Caco-2 (cell line): ENCODE data around the gene NEDD8. TPM values are rescaled to one million over a fixed set of nuclear protein-coding genes. Genes with fewer than 3 reads are reported as not detected.

Source experiments
- BruUV-seq: library from RNA; stranded (reverse); fragments of 400-500 nt; replicated peaks from 2 replicates; lab custom pipeline; 2021; lab: Mats Ljungman, UMichigan
- CTCF ChIA-PET: fragments of 300-600 bp; sonication (Branson Sonifier 250); formaldehyde crosslinking; loops from one replicate; lab custom pipeline; 2022; ENCODE audit warnings: antibody characterized with exemption; lab: Charles Lee
- POLR2A ChIA-PET: fragments of 300-600 bp; sonication (Branson Sonifier 250); formaldehyde crosslinking; loops from one replicate; lab custom pipeline; 2022; ENCODE audit warnings: antibody characterized with exemption; lab: Charles Lee
- DNase-seq, 2 experiments: peaks; one replicate each; pipeline versions ENCODE4 v3.0.0 to v3.0.0-alpha.2; 2020 to 2022
- H3K27me3 ChIP-seq: replicated peaks from 2 replicates; pipeline ENCODE4 v1.6.0; 2011; ENCODE audit warnings: low read length; ENCODE audit not compliant: control insufficient read depth, insufficient read depth
- H3K36me3 ChIP-seq: 2 replicates; pipeline ENCODE4 v1.5.1; 2011; ENCODE audit warnings: low read length; ENCODE audit not compliant: control insufficient read depth, insufficient read depth
- H3K4me1 ChIP-seq: fragments of 250-450 bp; sonication (Bioruptor Pico); 2 replicates; pipeline ENCODE4 v1.5.1; 2020; ENCODE audit warnings: mild to moderate bottlenecking
- H3K4me3 ChIP-seq: 2 replicates; pipeline ENCODE4 v1.5.1; 2011; ENCODE audit warnings: low read depth, mild to moderate bottlenecking, control low read depth, low read length
- H3K9me3 ChIP-seq: fragments of 250-450 bp; sonication (Bioruptor Pico); 2 replicates; pipeline ENCODE4 v1.5.1; 2020; ENCODE audit warnings: mild to moderate bottlenecking, moderate library complexity
- H3K27ac Mint-ChIP-seq: one replicate; pipeline ENCODE4 v1.8.0; 2022; ENCODE audit warnings: mixed read lengths; ENCODE audit not compliant: unreplicated experiment
- H3K27me3 Mint-ChIP-seq: one replicate; pipeline ENCODE4 v1.8.0; 2022; ENCODE audit warnings: mixed read lengths; ENCODE audit not compliant: insufficient read depth, unreplicated experiment
- H3K36me3 Mint-ChIP-seq: one replicate; pipeline ENCODE4 v1.8.0; 2022; ENCODE audit warnings: mild to moderate bottlenecking, mixed read lengths; ENCODE audit not compliant: insufficient read depth, unreplicated experiment
- H3K4me1 Mint-ChIP-seq: one replicate; pipeline ENCODE4 v1.8.0; 2022; ENCODE audit warnings: low read depth, mixed read lengths; ENCODE audit not compliant: unreplicated experiment
- H3K4me3 Mint-ChIP-seq: one replicate; pipeline ENCODE4 v1.8.0; 2022; ENCODE audit warnings: mild to moderate bottlenecking, moderate library complexity, mixed read lengths; ENCODE audit not compliant: unreplicated experiment
- H3K9me3 Mint-ChIP-seq: one replicate; pipeline ENCODE4 v1.8.0; 2022; ENCODE audit warnings: mixed read lengths; ENCODE audit not compliant: unreplicated experiment
- intact Hi-C: fragments of 100-400 bp; cut with micrococcal nuclease; formaldehyde crosslinking; loops from one replicate; pipeline ENCODE4 v1.10.0; 2022; ENCODE audit not compliant: unreplicated experiment
- total RNA-seq: library from RNA; stranded (reverse); gene quantifications from 2 replicates; pipeline ENCODE4 v1.2.3, GENCODE V29; 2022
- TF ChIP-seq, protein P1 (sequence below), 2 experiments: fragments of 200-600 bp in 1 of 2; IDR thresholded peaks; 1 replicate in 1 of 2; 2 replicates in 1 of 2; pipeline versions ENCODE4 v1.5.1 to v1.8.0; 2011 to 2022; ENCODE audit warnings: antibody characterized with exemption in 1 of 2, control low read depth in 1 of 2, inconsistent platforms in 1 of 2, low read depth in 1 of 2, low read length in 1 of 2, mild to moderate bottlenecking in 1 of 2, moderate library complexity in 1 of 2; ENCODE audit not compliant: insufficient read depth in 1 of 2, severe bottlenecking in 1 of 2, unreplicated experiment in 1 of 2

Gene NEDD8
- total RNA-seq, 1 experiment from 2014 or later: 210 TPM

- Mint-ChIP-seq H3K27ac (peak overlapping the region; percentile 97), H3K27me3 (no peaks in the 10 kb centered on the region), H3K36me3 (peaks cover 59% of the 10 kb centered on the region), H3K9me3 (no peaks in the 10 kb centered on the region), H3K4me1 (peaks cover 13% of the 10 kb centered on the region), H3K4me3 (peak overlapping the region; percentile 91)
- POLR2A ChIA-PET: interaction anchor here (0.6 to 3.0 kb wide), 11 partner anchors 17 to 230 kb away, joined by 3 to 28 read pairs (median 5); partner anchors contain the start of genes CIDEB, DCAF11, EMC9 and PSME2
- Histone ChIP-seq H3K27me3 (no peaks in the 10 kb centered on the region), H3K4me1 (peaks cover 12% of the 10 kb centered on the region), H3K4me3 (peak overlapping the region; percentile 88), H3K9me3 (no peaks in the 10 kb centered on the region), H3K36me3 (peaks cover 1% of the 10 kb centered on the region)
- BruUV-seq: TSS peak; percentile 88
- CTCF ChIA-PET: interaction anchor here (0.7 to 1.6 kb wide), 8 partner anchors 24 to 94 kb away, joined by 3 to 10 read pairs (median 4); partner anchors contain the start of genes CIDEB, IRF9 and TINF2
- TF ChIP-seq, protein P1, sequence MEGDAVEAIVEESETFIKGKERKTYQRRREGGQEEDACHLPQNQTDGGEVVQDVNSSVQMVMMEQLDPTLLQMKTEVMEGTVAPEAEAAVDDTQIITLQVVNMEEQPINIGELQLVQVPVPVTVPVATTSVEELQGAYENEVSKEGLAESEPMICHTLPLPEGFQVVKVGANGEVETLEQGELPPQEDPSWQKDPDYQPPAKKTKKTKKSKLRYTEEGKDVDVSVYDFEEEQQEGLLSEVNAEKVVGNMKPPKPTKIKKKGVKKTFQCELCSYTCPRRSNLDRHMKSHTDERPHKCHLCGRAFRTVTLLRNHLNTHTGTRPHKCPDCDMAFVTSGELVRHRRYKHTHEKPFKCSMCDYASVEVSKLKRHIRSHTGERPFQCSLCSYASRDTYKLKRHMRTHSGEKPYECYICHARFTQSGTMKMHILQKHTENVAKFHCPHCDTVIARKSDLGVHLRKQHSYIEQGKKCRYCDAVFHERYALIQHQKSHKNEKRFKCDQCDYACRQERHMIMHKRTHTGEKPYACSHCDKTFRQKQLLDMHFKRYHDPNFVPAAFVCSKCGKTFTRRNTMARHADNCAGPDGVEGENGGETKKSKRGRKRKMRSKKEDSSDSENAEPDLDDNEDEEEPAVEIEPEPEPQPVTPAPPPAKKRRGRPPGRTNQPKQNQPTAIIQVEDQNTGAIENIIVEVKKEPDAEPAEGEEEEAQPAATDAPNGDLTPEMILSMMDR (IDR thresholded peaks at IDR 0.05; ENCODE audit: insufficient read depth in 1 of 2, low read depth in 1 of 2, low read length in 1 of 2, severe bottlenecking in 1 of 2, unreplicated experiment in 1 of 2): no peak
- intact Hi-C loops: loop anchor here (1.0 to 2.0 kb wide), 2 partner anchors 19 to 73 kb away; partner anchors contain the start of genes EMC9 and TM9SF1
- no peak for DNase-seq
Observed at GRCh38 chr14:24213866-24214662, 18.1 kb downstream of the NEDD8 start.

- H3K36me3 Mint-ChIP-seq: peaks cover 58% of the 10 kb centered on the region
- peak within 1 kb of the TSS; percentile 91 for H3K4me3 Mint-ChIP-seq
- intact Hi-C loops: loop anchor here (1.0 to 2.0 kb wide), 2 partner anchors 18 to 72 kb away; partner anchors contain the start of genes EMC9 and TM9SF1
- POLR2A ChIA-PET: interaction anchor here (0.6 to 3.0 kb wide), 12 partner anchors 17 to 229 kb away, joined by 3 to 28 read pairs (median 4); partner anchors contain the start of genes CIDEB, DCAF11, EMC9 and PSME2
- Histone ChIP-seq H3K36me3 (peaks cover 1% of the 10 kb centered on the region; the same call in 1 of the 2 replicates), H3K27me3 (no peaks in the 10 kb centered on the region), H3K9me3 (no peaks in the 10 kb centered on the region), H3K4me1 (peaks cover 12% of the 10 kb centered on the region), H3K4me3 (peak within 1 kb of the TSS; percentile 88)
- H3K9me3 Mint-ChIP-seq: no peaks in the 10 kb centered on the region
- peaks cover 13% of the 10 kb centered on the region for H3K4me1 Mint-ChIP-seq
- CTCF ChIA-PET: interaction anchor here (0.7 to 1.6 kb wide), 8 partner anchors 25 to 95 kb away, joined by 3 to 10 read pairs (median 4); partner anchors contain the start of genes CIDEB, IRF9 and TINF2
- DNase-seq: peak; percentile 97 to 98
- BruUV-seq: no TSS peak
- peak within 1 kb of the TSS; percentile 97 for H3K27ac Mint-ChIP-seq
- H3K27me3 Mint-ChIP-seq: no peaks in the 10 kb centered on the region
- TF ChIP-seq, protein P1 (IDR thresholded peaks at IDR 0.05; ENCODE audit: insufficient read depth in 1 of 2, low read depth in 1 of 2, low read length in 1 of 2, severe bottlenecking in 1 of 2, unreplicated experiment in 1 of 2): peak in 1 of 2 experiments; percentile 22
Observed at GRCh38 chr14:24212924-24213865, 19.0 kb downstream of the NEDD8 start, which contains the start of gene CHMP4A. Gene CHMP4A, minus strand, starts transcription at chr14:24213488. Its CDS starts 49 bp downstream, at chr14:24213439.
